Right cardiac atrium (tissue), 5 donors: ENCODE results near the gene MIA2. TPM values are rescaled to one million over a fixed set of nuclear protein-coding genes. Genes with fewer than 3 reads are reported as not detected.

Experiments
- polyA plus RNA-seq: library from polyadenylated mRNA; stranded (reverse); fragments of 200-250 nt; gene quantifications from one replicate; pipeline ENCODE4 v1.2.3, GENCODE V29; 2013
- total RNA-seq, 4 donors: library from RNA; stranded (reverse); fragmentation: NEBNext Ultra II Directional; extraction: Animal tissue kit (Norgen Biotek cat#: 25700); gene quantifications; one replicate each; pipeline ENCODE4 v1.2.1, GENCODE V29; 2021
- donor health status: healthy with polysubstance abuse.
- donor health status: DM: no; HTN: yes; CAD: no.
- donor health status: DM: no; HTN: no; CAD: no.
- donor health status: DM: no; HTN: yes; CAD: no; lungs with severe emphysema.
- donor health status: DM: yes; HTN: yes; CAD: no.

Gene MIA2
- total and polyA plus RNA-seq, 5 donors = 17.7 to 32.7 (median 21.8) TPM

Other genes with a start within 250 kb of the MIA2 start
- 100 to 1,000 TPM in 2 of 4 donors, 10 to 100 TPM in 2; 81.1 to 129 (median 96.0) TPM for gene SEC23A, start 130.7 kb upstream of the MIA2 start, total RNA-seq
- gene SEC23A, start 130.7 kb upstream of the MIA2 start, polyA plus RNA-seq = 35.2 TPM
- 1 to 10 TPM; 6.4 to 8.8 (median 6.9) TPM for gene GEMIN2, start 119.6 kb upstream of the MIA2 start, total RNA-seq
- 6.4 TPM for gene GEMIN2, start 119.6 kb upstream of the MIA2 start, polyA plus RNA-seq
- gene TRAPPC6B, start 63.6 kb upstream of the MIA2 start, total RNA-seq = 10 to 100 TPM; 22.0 to 26.6 (median 23.1) TPM
- gene TRAPPC6B, start 63.6 kb upstream of the MIA2 start, polyA plus RNA-seq = 10.3 TPM
- 10 to 100 TPM; 25.2 to 32.5 (median 29.6) TPM for gene PNN, start 58.7 kb upstream of the MIA2 start, total RNA-seq
- gene PNN, start 58.7 kb upstream of the MIA2 start, polyA plus RNA-seq = 22.4 TPM
- gene FBXO33, start 198.5 kb downstream of the MIA2 start, total RNA-seq = 1 to 10 TPM; 5.3 to 6.7 (median 5.7) TPM
- 4.0 TPM for gene FBXO33, start 198.5 kb downstream of the MIA2 start, polyA plus RNA-seq